Glutamatergic neuron (in vitro differentiated cells): ENCODE data around the gene KIF23. TPM values are rescaled to one million over a fixed set of nuclear protein-coding genes. Genes with fewer than 3 reads are reported as not detected.

Experiments used
- DNase-seq: peaks from one replicate; pipeline ENCODE4 v3.0.0; 2022
- H3K27ac Mint-ChIP-seq: one replicate; pipeline ENCODE4 v1.8.0; 2020; ENCODE audit warnings: mild to moderate bottlenecking, mixed read lengths, inconsistent platforms; ENCODE audit not compliant: unreplicated experiment
- H3K27me3 Mint-ChIP-seq: one replicate; pipeline ENCODE4 v1.8.0; 2020; ENCODE audit warnings: mild to moderate bottlenecking, moderate library complexity, mixed read lengths, inconsistent platforms; ENCODE audit not compliant: unreplicated experiment
- H3K36me3 Mint-ChIP-seq: one replicate; pipeline ENCODE4 v1.8.0; 2020; ENCODE audit warnings: mild to moderate bottlenecking, mixed read lengths, inconsistent platforms; ENCODE audit not compliant: unreplicated experiment
- H3K4me1 Mint-ChIP-seq: one replicate; pipeline ENCODE4 v1.8.0; 2020; ENCODE audit warnings: mild to moderate bottlenecking, low read depth, mixed read lengths, inconsistent platforms; ENCODE audit not compliant: unreplicated experiment
- H3K4me3 Mint-ChIP-seq: one replicate; pipeline ENCODE4 v1.8.0; 2020; ENCODE audit warnings: mild to moderate bottlenecking, mixed read lengths, inconsistent platforms; ENCODE audit not compliant: unreplicated experiment
- H3K9me3 Mint-ChIP-seq: one replicate; pipeline ENCODE4 v1.8.0; 2020; ENCODE audit warnings: mild to moderate bottlenecking, moderate library complexity, mixed read lengths, inconsistent platforms; ENCODE audit not compliant: unreplicated experiment
- total RNA-seq: library from RNA; stranded (reverse); fragmentation: NEBNext Ultra II Directional; extraction: Animal tissue kit (Norgen Biotek cat#: 25700); gene quantifications from one replicate; pipeline ENCODE4 v1.2.1, GENCODE V29; 2021; ENCODE audit not compliant: unreplicated experiment
- TF ChIP-seq, protein P1 (sequence below): fragments of 200-600 bp; sonication (generic); IDR thresholded peaks from one replicate; pipeline ENCODE4 v1.5.0; 2021; ENCODE audit not compliant: partially characterized antibody, unreplicated experiment

KIF23 gene
- total RNA-seq, 1 donor from 2014 or later, result 5.2 TPM

DNA sequence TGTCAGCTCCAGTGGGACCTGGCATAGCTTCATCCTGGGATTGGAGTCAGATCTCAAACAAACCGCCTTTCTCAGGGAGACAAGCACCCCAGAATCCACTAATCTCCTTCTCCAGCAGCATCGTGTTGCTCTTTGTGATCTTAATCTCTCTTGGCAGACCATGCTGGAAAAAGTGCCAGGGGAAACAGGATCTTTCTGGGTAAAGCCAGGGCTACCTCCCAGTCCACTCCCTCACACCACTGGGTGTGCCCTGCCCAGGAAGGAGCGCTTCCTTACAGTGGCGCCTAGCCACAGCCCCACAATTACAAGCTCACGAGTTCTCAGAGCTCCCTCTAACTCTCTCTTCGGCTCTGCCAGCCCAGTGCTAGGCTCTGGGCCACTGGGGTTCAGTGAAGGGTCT lies 70.7 kb downstream of the KIF23 start:
- TF ChIP-seq, protein P1, sequence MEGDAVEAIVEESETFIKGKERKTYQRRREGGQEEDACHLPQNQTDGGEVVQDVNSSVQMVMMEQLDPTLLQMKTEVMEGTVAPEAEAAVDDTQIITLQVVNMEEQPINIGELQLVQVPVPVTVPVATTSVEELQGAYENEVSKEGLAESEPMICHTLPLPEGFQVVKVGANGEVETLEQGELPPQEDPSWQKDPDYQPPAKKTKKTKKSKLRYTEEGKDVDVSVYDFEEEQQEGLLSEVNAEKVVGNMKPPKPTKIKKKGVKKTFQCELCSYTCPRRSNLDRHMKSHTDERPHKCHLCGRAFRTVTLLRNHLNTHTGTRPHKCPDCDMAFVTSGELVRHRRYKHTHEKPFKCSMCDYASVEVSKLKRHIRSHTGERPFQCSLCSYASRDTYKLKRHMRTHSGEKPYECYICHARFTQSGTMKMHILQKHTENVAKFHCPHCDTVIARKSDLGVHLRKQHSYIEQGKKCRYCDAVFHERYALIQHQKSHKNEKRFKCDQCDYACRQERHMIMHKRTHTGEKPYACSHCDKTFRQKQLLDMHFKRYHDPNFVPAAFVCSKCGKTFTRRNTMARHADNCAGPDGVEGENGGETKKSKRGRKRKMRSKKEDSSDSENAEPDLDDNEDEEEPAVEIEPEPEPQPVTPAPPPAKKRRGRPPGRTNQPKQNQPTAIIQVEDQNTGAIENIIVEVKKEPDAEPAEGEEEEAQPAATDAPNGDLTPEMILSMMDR, result no peak
- no peak overlapping the region for H3K4me3 Mint-ChIP-seq
- H3K27ac Mint-ChIP-seq, result no peak overlapping the region
- H3K27me3 Mint-ChIP-seq, result peaks cover 6% of the 10 kb centered on the region
- H3K9me3 Mint-ChIP-seq, result peaks cover 3% of the 10 kb centered on the region
- peaks cover 13% of the 10 kb centered on the region for H3K36me3 Mint-ChIP-seq
- no peaks in the 10 kb centered on the region for H3K4me1 Mint-ChIP-seq
- no peak for DNase-seq

DNA sequence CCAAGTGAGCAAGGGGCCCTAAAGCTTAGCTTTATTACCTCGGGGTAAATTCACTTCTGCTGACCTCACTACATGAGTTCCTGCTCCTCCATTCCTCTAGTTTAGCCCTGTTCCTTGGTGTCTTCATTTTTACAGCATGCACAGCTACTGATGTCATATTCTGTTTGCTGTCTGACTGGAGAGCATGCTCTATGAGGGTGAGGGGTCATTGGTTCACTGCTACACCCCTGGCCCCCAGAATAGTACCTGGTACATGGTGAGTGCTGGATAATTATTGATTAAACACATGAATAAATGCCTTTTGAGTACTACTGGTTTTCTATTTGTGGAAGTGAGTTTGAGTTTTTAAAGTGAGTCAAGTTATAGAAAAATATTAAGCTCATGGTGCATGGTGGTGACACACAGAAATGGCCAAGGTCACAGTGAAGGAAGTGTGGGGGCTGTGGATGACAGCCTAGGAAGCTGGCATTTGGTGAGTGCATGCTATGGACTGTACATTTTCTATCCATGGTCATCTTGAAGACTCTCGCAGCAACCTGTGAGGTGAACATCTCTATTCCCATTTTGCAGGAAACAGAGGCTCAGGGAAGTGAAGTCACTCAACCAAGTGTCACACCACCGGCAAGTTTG lies 72.4 kb downstream of the KIF23 start:
- no peaks in the 10 kb centered on the region for H3K4me1 Mint-ChIP-seq
- H3K4me3 Mint-ChIP-seq, result no peak overlapping the region
- no peak overlapping the region for H3K27ac Mint-ChIP-seq
- TF ChIP-seq, protein P1, result no peak
- peaks cover 12% of the 10 kb centered on the region for H3K36me3 Mint-ChIP-seq
- H3K9me3 Mint-ChIP-seq, result peaks cover 3% of the 10 kb centered on the region
- H3K27me3 Mint-ChIP-seq, result peaks cover 6% of the 10 kb centered on the region
- no peak for DNase-seq

DNA sequence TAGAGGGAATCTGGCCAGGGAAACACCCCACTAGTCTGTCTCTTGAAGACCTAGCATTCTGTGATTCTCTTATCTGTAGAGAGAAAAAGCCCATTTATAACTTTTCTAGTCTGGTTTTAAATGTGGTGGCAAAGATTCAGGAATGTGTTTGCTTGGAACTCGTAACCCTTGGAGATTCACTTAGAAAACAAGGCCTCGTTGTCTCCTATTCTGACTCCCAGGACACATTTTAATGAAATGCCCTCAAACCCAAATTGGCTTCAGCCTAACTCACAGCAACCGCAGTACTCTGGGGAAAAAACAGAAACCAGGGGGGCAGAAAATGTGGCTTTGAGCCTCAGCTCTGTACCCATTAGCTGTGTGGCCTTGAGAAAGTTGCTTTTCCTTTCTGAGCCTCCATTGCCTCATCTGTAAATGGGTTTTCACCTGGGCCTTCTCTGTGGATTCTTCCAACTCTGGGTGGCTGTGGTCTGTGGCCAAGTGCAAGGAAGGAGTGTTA lies 75.0 kb downstream of the KIF23 start:
- H3K27me3 Mint-ChIP-seq, result peaks cover 5% of the 10 kb centered on the region
- no peak overlapping the region for H3K27ac Mint-ChIP-seq
- H3K9me3 Mint-ChIP-seq, result peaks cover 5% of the 10 kb centered on the region
- peaks cover 15% of the 10 kb centered on the region for H3K36me3 Mint-ChIP-seq
- no peak for DNase-seq
- H3K4me1 Mint-ChIP-seq, result peaks cover 6% of the 10 kb centered on the region
- TF ChIP-seq, protein P1, result no peak
- H3K4me3 Mint-ChIP-seq, result no peak overlapping the region

DNA sequence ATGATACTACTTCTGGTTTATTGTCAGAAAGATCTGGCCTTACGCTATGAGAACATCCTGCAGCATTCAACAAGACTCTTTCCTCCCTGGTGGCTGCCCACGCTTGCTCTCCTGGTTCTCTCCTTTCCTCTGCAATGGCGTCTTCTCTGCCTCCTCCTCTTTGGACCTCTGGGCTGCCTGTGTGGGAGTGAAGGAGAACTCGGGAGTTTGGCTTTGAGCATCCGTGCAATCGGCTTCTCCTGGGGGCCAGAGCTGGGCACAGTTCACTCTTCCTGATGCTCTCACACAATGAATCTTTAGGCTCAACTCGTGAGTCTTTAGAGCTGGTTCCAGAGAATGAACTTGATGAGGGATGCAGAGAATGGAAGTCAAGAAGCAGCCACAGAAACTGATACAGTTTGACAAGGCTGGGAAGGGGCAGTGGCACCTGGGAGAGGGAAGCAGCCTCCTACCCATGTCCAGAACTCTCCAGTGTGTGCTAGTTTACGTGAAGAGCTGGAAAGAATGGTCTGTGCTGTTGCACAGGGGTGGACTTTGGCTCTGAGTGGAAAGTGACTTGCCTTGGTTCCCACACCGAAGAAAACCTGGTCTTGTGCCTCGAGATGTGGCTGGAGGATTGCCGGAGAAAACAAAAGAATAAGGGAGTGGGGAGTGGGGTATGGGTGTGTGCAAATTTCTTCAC lies 76.3 kb downstream of the KIF23 start:
- DNase-seq, result no peak
- TF ChIP-seq, protein P1, result no peak
- Mint-ChIP-seq H3K4me3 (no peak overlapping the region), H3K36me3 (peaks cover 15% of the 10 kb centered on the region), H3K27me3 (peaks cover 5% of the 10 kb centered on the region), H3K27ac (no peak overlapping the region), H3K9me3 (peaks cover 3% of the 10 kb centered on the region), H3K4me1 (peaks cover 6% of the 10 kb centered on the region)

DNA sequence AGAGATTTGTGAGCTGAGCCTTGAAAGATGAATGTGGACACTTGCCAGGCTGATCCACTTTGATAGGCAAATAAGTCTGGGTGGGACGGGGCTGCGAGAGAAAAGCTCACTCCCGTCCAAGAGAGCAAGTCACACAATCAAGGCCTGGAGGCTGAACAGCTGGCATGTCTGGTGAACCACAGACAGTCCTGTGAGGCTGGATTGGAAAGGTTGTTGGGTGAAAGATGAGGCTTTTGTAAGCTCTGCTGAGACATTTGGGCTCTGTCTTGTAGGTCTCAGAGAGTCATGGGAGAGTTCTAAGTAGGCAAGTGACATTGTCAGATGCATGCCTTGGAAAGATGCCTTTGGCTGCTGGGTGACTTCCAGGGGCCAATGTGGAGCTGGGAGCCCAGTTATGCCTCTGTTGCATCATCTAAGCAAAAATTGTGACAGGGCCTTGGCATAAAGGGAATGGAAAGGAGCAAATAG lies 76.9 kb downstream of the KIF23 start:
- DNase-seq, result no peak
- Mint-ChIP-seq H3K27ac (no peak overlapping the region), H3K4me3 (no peak overlapping the region), H3K9me3 (peaks cover 3% of the 10 kb centered on the region), H3K27me3 (peaks cover 5% of the 10 kb centered on the region), H3K36me3 (peaks cover 15% of the 10 kb centered on the region), H3K4me1 (peaks cover 6% of the 10 kb centered on the region)
- TF ChIP-seq, protein P1, result no peak
